Skeletal muscle cell (primary cell): Measurements from ENCODE around the gene SCART1.
"Not testable (repeated sequence)": the region's sequence is repeated elsewhere in the genome, so short reads cannot be mapped to it uniquely, and the experiment has no call there.

ENCODE experiments used
- DNase-seq: peaks from one replicate; pipeline ENCODE4 v3.0.0-alpha.2; 2010; ENCODE audit warnings: low read depth
- H3K4me3 ChIP-seq: 2 replicates; pipeline ENCODE4 v1.5.1; 2011; ENCODE audit warnings: low read depth, mild to moderate bottlenecking, control low read depth, low read length, moderate library complexity

Gene SCART1

GRCh38 chr10:133467286-133467911 lies 13.7 kb downstream of the SCART1 start:
- no peak overlapping the region for H3K4me3 ChIP-seq
- no peak for DNase-seq

DNA sequence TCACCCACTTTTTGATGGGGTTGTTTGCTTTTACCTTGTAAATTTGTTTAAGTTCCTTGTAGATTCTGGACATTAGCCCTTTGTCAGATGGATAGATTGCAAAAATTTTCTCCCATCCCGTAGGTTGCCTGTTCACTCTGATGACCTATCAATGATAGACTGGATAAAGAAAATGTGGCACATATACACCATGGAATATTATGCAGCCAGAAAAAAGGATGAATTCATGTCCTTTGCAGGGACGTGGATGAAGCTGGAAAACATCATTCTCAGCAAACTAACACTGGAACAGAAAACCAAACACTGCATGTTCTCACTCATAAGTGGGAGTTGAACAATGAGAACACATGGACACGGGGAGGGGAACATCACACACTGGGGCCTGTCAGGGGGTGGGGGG lies 15.5 kb downstream of the SCART1 start:
- DNase-seq, H3K4me3 ChIP-seq: not testable (repeated sequence)

DNA sequence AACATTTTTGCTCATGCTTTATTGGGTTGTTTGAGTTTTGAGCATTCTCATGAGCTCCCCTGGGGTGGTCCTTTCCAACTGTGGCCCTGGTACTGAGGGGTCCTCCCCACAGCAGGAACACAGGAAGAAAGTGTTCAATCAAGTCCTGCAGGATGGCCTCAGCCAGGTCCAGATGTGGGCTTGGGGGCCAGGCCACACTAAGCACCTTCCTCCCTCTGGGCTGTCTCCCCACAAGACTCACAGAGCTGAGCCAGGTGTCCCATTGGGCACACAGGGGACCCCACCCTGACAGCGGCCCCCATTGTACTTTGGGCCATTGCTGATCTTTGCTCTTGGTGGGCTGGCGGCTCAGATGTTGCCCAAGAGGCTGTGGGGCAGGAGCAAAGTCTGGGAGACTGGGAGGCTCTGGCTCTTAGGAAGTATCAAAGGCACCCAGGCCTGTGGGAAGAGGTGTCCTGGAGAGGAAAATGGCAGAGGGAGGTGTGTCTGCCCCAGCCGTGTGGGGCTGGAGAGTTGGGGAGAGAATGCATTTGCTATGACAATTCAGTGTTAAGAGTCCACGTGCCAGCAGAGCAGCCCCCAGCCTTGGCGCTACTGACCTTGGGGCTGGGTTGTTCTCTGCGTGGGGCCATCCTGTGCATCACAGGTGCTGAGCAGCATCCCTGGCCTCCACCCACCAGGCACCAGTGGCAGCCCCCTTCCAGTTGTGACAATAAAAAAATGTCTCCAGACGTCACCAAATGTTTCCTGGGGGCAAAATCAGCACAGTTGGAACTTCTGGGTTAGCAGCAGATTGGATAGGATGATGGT lies 17.8 kb downstream of the SCART1 start:
- no peak overlapping the region for H3K4me3 ChIP-seq

DNA sequence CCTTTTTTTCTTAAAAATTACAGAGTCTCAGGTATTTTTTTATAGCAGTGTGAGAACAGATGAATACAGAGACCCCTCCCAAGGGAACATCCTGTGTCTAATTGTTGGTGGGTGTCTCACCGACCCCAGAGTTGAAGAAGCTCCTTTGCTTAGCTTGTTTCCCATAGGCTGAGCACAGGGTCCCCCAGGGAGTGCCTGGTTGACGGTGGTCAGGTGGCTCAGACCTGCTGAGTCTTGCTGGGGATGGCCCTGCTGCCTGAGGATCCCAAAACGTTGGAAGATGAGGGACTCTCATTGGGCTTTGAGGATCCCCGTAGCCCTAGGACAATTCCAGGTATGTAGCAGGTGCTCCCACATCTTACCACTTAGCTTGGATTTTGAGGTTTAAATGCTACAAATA lies 19.5 kb downstream of the SCART1 start:
- DNase-seq = no peak
- no peak overlapping the region for H3K4me3 ChIP-seq

More for the DNA sequence above, 17.8 kb downstream of the SCART1 start:
- no peak for DNase-seq

DNA sequence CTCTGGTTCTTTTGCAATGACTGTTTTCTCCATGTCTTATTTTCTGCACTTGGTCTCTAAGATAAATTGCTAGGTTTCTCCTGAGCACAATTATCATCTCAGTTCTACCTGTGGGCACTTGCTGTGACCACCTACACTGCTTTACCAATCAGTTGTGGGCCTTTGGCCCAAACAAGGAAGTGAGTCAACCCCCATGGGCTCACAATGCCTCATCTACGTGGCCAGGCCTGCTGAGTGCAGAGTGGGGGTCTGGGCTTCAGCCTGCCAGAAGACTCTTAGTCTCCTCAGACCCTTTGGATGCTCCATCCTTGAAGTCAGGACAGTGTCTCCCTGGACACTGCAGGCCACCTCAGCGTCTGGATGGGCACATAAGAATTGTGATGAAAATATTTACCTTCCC lies 20.3 kb downstream of the SCART1 start:
- H3K4me3 ChIP-seq = no peak overlapping the region
- DNase-seq = no peak

GRCh38 chr10:133474665-133475424 lies 21.1 kb downstream of the SCART1 start:
- H3K4me3 ChIP-seq = no peak overlapping the region
- DNase-seq = no peak

DNA sequence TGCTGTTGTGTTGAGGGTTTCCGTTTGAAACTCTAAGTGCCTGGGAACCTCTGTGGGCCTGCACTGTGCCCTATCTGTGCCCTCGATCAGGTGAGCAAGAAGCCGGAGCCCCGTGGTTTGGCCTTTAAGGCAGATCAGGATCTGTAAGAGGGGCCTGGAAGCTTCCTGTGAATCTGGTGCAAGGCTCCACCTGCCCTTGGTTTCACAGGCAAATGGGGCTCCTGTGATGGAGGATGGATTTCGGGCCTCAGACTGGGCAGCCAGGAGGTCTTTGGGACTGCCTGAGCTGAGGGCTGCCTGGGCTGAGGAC lies 21.6 kb downstream of the SCART1 start:
- no peak for DNase-seq
- H3K4me3 ChIP-seq = no peak overlapping the region

DNA sequence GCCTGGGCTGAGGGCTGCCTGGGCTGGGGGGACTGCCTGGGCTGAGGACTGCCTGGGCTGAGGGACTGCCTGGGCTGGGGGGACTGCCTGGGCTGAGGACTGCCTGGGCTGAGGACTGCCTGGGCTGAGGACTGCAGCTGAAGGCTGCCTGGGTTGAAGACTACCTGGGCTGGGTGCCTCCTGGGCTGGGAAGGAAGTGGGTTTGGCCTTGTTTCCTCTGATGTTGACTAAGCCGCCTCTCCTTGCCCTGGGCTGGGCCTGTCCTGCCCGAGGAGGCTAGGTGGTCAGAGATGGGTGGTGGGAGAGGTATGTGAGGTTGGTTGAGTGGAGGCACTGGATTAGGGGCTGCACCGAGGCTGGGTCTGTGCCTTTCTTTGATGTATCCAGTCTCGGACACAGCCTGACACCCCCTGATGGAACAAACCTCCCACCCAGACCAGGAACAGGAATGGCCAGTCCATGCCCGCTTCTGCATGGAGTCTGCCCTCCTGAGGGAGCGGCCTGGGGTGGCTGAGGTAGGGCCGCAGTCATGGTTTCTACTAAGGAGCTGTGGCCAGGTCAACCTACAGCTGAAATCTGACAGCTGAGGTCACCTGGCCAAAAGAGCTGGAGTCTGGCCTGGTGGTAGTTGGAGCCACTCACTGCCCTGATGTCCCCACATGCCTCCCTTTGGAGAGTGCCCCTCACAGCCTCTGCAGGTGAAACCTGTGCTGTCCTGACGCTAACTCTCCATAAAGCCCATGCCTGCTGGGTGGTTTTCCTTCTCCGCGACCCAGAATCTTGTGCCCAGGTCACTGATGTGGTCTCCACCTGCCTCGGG lies 22.3 kb downstream of the SCART1 start:
- no peak for DNase-seq
- H3K4me3 ChIP-seq = no peak overlapping the region

GRCh38 chr10:133476641-133476990 lies 22.9 kb downstream of the SCART1 start:
- DNase-seq = no peak
- H3K4me3 ChIP-seq = no peak overlapping the region

DNA sequence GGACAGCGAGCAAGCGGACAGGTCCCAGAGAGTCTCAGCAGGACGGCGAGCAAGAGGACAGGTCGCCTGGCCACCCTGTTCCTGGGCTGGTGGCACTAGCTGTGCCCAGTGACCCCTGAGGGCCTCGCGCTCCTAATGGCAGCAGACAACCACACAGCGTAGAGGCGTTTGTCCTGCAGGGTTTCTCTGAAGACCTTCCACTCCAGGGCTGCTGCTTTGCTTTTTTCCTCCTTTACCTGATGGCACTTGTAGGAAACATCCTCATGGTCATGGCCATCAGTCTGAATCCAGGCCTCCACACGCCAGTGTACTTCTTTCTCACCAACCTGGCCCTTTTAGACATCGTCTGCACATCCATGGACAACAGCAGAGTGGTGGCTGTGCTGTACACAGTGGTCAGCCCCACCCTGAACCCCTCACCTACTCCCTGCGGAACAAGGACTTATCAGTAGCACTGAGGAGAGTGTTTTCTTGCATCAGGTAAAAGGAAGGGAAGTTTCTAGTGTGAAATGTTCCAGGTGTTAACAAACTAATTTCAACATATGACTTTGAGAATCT lies 27.4 kb downstream of the SCART1 start:
- H3K4me3 ChIP-seq = no peak overlapping the region
- DNase-seq = no peak

DNA sequence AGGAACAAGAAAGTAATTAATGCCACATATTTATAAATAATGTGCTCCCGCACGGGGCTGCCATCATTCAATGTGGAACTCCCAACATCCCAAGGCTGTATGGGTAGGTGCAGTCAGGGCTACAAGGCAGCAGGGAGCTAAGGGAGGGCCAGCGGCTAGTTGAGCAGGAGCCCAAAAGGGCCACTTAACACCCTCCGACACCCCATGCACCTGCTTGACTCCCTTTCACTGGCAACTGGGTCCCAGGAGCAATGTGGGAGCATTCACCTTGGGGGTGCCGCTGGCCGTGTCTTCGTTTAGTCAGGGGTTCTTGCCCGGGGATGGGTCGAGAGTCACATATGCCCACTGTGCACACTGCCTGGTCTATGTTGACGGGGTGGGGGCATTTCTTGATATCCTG lies 27.9 kb downstream of the SCART1 start:
- no peak overlapping the region for H3K4me3 ChIP-seq
- no peak for DNase-seq

GRCh38 chr10:133484818-133485217 lies 31.1 kb downstream of the SCART1 start:
- no peak for DNase-seq
- no peak overlapping the region for H3K4me3 ChIP-seq

- no peak for DNase-seq
- no peak overlapping the region for H3K4me3 ChIP-seq
These were observed 33.3 kb downstream of the SCART1 start for GRCh38 chr10:133487085-133487484.

GRCh38 chr10:133488354-133488753 lies 34.6 kb downstream of the SCART1 start:
- H3K4me3 ChIP-seq = no peak overlapping the region
- DNase-seq = no peak

DNA sequence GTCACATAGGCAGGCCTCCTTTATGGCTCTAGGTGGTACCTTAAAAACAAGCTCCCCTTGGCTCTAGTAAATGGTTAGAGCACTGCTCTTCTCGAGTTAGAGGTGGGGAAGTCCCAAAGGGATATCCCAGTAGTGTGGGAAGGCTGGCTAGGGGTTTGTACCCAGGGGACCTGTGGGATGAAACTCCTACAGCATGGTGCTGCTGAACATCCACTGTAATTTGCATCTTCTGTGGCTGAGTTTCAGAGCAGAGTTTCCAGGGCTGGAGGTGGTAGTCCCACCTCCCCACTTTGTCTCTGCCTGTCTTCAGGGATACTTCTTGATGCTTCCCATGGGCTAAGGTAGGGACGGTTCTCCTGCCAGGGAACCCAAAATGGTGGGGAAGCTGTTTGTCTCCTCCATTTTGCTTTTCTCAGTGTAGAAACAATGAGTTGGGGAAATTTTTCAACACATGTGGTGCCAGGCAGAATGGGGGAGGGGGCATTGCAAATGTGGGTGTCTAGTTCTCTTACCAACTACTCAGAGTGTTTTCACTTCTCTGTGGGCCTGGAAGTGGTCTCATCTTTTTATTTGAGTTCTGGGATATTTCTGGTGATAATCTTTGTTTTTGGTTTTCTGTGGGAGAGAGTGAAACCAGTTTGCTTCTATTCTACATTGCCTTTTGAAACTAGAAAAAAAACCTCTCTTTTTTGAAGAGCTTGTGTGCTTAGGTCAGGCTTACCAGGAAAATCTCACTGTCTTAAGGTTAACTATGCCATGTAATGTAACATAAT lies 36.3 kb downstream of the SCART1 start:
- DNase-seq = no peak
- no peak overlapping the region for H3K4me3 ChIP-seq

DNA sequence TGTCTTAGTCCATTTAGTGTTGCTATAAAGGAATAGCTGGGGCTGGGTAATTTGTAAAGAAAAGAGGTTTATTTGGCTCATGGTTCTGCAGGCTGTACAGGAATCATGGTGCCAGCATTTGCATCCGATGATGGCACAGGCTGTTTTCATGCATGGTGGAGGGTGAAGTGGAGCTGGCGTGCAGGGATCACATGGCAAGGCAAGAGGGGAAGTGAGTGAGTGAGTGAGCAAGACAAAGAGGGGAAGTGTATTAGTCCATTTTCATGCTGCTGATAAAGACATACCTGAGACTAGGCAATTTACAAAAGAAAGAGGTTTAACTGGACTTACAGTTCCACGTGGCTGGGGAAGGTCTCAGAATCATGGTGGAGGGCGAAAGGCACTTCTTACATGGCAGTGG lies 39.8 kb downstream of the SCART1 start:
- DNase-seq, H3K4me3 ChIP-seq: not testable (repeated sequence)

DNA sequence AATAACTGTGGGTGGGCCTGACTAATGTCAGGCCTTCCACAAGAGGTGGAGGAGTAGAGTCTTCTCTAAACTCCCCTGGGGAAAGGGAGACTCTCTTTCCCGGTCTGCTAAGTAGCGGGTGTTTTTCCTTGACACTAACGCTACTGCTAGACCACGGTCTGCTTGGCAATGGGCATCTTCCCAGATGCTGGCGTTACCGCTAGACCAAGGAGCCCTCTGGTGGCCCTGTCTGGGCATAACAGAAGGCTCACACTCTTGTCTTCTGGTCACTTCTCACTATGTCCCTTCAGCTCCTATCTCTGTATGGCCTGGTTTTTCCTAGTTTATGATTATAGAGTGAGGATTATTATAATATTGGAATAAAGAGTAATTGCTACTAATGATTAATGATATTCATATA lies 43.6 kb downstream of the SCART1 start:
- H3K4me3 ChIP-seq, DNase-seq: not testable (repeated sequence)

DNA sequence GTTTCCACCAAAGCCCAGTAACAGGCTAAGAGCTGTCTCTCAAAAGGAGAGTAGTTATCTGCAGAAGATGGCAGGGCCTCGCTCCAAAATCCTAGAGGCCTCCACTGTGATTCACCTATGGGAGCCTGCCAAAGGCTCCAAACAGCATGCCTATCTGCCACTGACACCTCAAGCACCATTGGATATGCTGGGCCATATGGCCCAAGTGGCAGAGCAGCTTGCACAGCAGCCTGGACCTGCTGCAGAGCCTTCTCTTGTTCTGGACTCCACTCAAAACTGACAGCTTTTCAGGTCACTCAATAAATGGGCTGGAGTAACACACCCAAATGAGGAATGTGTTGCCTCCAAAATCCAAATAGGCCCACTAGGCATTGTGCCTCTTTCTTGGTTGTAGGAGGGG lies 45.4 kb downstream of the SCART1 start:
- not testable (repeated sequence) for DNase-seq, H3K4me3 ChIP-seq

- DNase-seq, H3K4me3 ChIP-seq: not testable (repeated sequence)
These were observed 47.2 kb downstream of the SCART1 start for GRCh38 chr10:133500897-133501296.
